ENCODE results near the gene KIF16B. TPM values are rescaled to one million over a fixed set of nuclear protein-coding genes. Genes with fewer than 3 reads are reported as not detected.
"Not testable (repeated sequence)": the region's sequence is repeated elsewhere in the genome, so short reads cannot be mapped to it uniquely, and the experiment has no call there.

The KIF16B gene
- total and polyA plus RNA-seq, 5 experiments from 2014 or later, result 1.9 to 7.9 (median 6.2) TPM

GRCh38 chr20:16270314-16270931 is 302.8 kb downstream of the KIF16B start:
- no peaks in the 10 kb centered on the region for H3K27me3 Mint-ChIP-seq
- no peak overlapping the region for H3K27ac Mint-ChIP-seq
- no peak for ATAC-seq
- no peaks in the 10 kb centered on the region for H3K4me1 Mint-ChIP-seq
- POLR2A ChIA-PET, result interaction anchor here (0.6 kb wide), 1 partner anchor 151 kb away, joined by 3 read pairs; no protein-coding TSS in a partner anchor
- H3K9me3 Mint-ChIP-seq, result peaks cover 8 to 56% (median 21%) of the 10 kb centered on the region in 9 donors
- DNase-seq, result no peak
- H3K4me3 Mint-ChIP-seq, result no peak overlapping the region
- peaks cover 61 to 74% (median 73%) of the 10 kb centered on the region in 3 donors for H3K36me3 Mint-ChIP-seq

GRCh38 chr20:16267526-16267925 is 305.7 kb downstream of the KIF16B start:
- Mint-ChIP-seq H3K9me3 (peaks cover 11 to 58% (median 26%) of the 10 kb centered on the region in 9 donors), H3K27ac (no peak overlapping the region), H3K4me1 (peaks cover 0 to 3% (median under 1%) of the 10 kb centered on the region in 4 donors), H3K36me3 (peaks cover 36 to 54% (median 49%) of the 10 kb centered on the region in 3 donors), H3K4me3 (no peak overlapping the region), H3K27me3 (peaks cover 0 to 1% (median 0%) of the 10 kb centered on the region in 5 donors)
- no peak for ATAC-seq
- POLR2A ChIA-PET, result no interaction called here
- no peak for DNase-seq

GRCh38 chr20:16265334-16265733 is 307.9 kb downstream of the KIF16B start:
- H3K4me1 Mint-ChIP-seq, result peaks cover 0 to 3% (median under 1%) of the 10 kb centered on the region in 4 donors
- H3K27me3 Mint-ChIP-seq, result peaks cover 0 to 6% (median 0%) of the 10 kb centered on the region in 5 donors
- DNase-seq (no peak), ATAC-seq (no peak)
- peaks cover 9 to 45% (median 26%) of the 10 kb centered on the region in 9 donors for H3K9me3 Mint-ChIP-seq
- POLR2A ChIA-PET, result no interaction called here
- H3K27ac Mint-ChIP-seq, result no peak overlapping the region
- peaks cover 18 to 36% (median 36%) of the 10 kb centered on the region in 3 donors for H3K36me3 Mint-ChIP-seq
- no peak overlapping the region for H3K4me3 Mint-ChIP-seq

- no peak overlapping the region for H3K27ac Mint-ChIP-seq
- no peak for ATAC-seq
- H3K9me3 Mint-ChIP-seq, result peaks cover 9 to 36% (median 26%) of the 10 kb centered on the region in 9 donors
- H3K27me3 Mint-ChIP-seq, result peaks cover 0 to 11% (median 0%) of the 10 kb centered on the region in 5 donors
- peaks cover 5 to 27% (median 19%) of the 10 kb centered on the region in 3 donors for H3K36me3 Mint-ChIP-seq
- H3K4me1 Mint-ChIP-seq, result peaks cover 0 to 3% (median under 1%) of the 10 kb centered on the region in 4 donors
- H3K4me3 Mint-ChIP-seq, result no peak overlapping the region
- POLR2A ChIA-PET, result no interaction called here
- DNase-seq, result no peak
These were observed 309.7 kb downstream of the KIF16B start for GRCh38 chr20:16263582-16263981.

GRCh38 chr20:16262594-16262993 is 310.7 kb downstream of the KIF16B start:
- Mint-ChIP-seq H3K27ac (no peak overlapping the region), H3K9me3 (peaks cover 9 to 27% (median 24%) of the 10 kb centered on the region in 9 donors), H3K27me3 (peaks cover 0 to 11% (median 0%) of the 10 kb centered on the region in 5 donors), H3K4me1 (peaks cover 0 to 3% (median under 1%) of the 10 kb centered on the region in 4 donors), H3K36me3 (peaks cover 1 to 21% (median 9%) of the 10 kb centered on the region in 3 donors), H3K4me3 (no peak overlapping the region)
- POLR2A ChIA-PET, result no interaction called here
- ATAC-seq (no peak), DNase-seq (no peak)

- Mint-ChIP-seq H3K9me3 (peaks cover 5 to 27% (median 16%) of the 10 kb centered on the region in 9 donors), H3K27me3 (peaks cover 0 to 11% (median 0%) of the 10 kb centered on the region in 5 donors), H3K36me3 (peaks cover 0 to 14% (median 8%) of the 10 kb centered on the region in 3 donors), H3K4me1 (peaks cover 0 to 3% (median under 1%) of the 10 kb centered on the region in 4 donors), H3K27ac (peak overlapping the region in 1 of 10 donors; percentile 26), H3K4me3 (no peak overlapping the region)
- DNase-seq (no peak), ATAC-seq (no peak)
- POLR2A ChIA-PET, result no interaction called here
These were observed 311.4 kb downstream of the KIF16B start for GRCh38 chr20:16261733-16262273.

- Mint-ChIP-seq H3K9me3 (peaks cover 3 to 21% (median 7%) of the 10 kb centered on the region in 9 donors), H3K4me3 (no peak overlapping the region), H3K36me3 (peaks cover 0 to 6% (median 5%) of the 10 kb centered on the region in 3 donors), H3K27me3 (peaks cover 0 to 11% (median 0%) of the 10 kb centered on the region in 5 donors), H3K4me1 (peaks cover 0 to 3% (median under 1%) of the 10 kb centered on the region in 4 donors), H3K27ac (no peak overlapping the region)
- DNase-seq (no peak), ATAC-seq (no peak)
- POLR2A ChIA-PET, result no interaction called here
These were observed 312.3 kb downstream of the KIF16B start for GRCh38 chr20:16260911-16261310.

GRCh38 chr20:16260133-16260532 is 313.1 kb downstream of the KIF16B start:
- H3K36me3 Mint-ChIP-seq, H3K4me3 Mint-ChIP-seq, ATAC-seq, DNase-seq, POLR2A ChIA-PET, H3K27ac Mint-ChIP-seq, H3K4me1 Mint-ChIP-seq: not testable (repeated sequence)
- H3K9me3 Mint-ChIP-seq, result peaks cover 0 to 14% (median 0%) of the 10 kb centered on the region in 9 donors
- H3K27me3 Mint-ChIP-seq, result peaks cover 0 to 11% (median 0%) of the 10 kb centered on the region in 5 donors

- H3K27me3 Mint-ChIP-seq, result peaks cover 0 to 10% (median 0%) of the 10 kb centered on the region in 5 donors
- peaks cover 0 to 2% (median under 1%) of the 10 kb centered on the region in 4 donors for H3K4me1 Mint-ChIP-seq
- H3K4me3 Mint-ChIP-seq, result no peak overlapping the region
- no peak overlapping the region for H3K27ac Mint-ChIP-seq
- DNase-seq (no peak), ATAC-seq (no peak)
- H3K36me3 Mint-ChIP-seq, result peaks cover 0 to 2% (median 0%) of the 10 kb centered on the region in 3 donors
- peaks cover 0 to 12% (median 0%) of the 10 kb centered on the region in 9 donors for H3K9me3 Mint-ChIP-seq
- POLR2A ChIA-PET, result no interaction called here
These were observed 314.5 kb downstream of the KIF16B start for GRCh38 chr20:16258766-16259165.

GRCh38 chr20:16257813-16258430 is 315.3 kb downstream of the KIF16B start:
- Mint-ChIP-seq H3K27ac (no peak overlapping the region), H3K4me3 (no peak overlapping the region), H3K4me1 (no peaks in the 10 kb centered on the region), H3K27me3 (peaks cover 0 to 10% (median 0%) of the 10 kb centered on the region in 5 donors), H3K36me3 (peaks cover 0 to 2% (median 0%) of the 10 kb centered on the region in 3 donors), H3K9me3 (peaks cover 0 to 12% (median 0%) of the 10 kb centered on the region in 9 donors)
- DNase-seq (no peak), ATAC-seq (no peak)
- POLR2A ChIA-PET, result no interaction called here

GRCh38 chr20:16257021-16257420 is 316.2 kb downstream of the KIF16B start:
- peaks cover 0 to 12% (median 0%) of the 10 kb centered on the region in 9 donors for H3K9me3 Mint-ChIP-seq
- H3K4me1 Mint-ChIP-seq, result no peaks in the 10 kb centered on the region
- H3K27ac Mint-ChIP-seq, result peak overlapping the region in 1 of 10 donors; percentile 28
- H3K4me3 Mint-ChIP-seq, result no peak overlapping the region
- peaks cover 0 to 2% (median 0%) of the 10 kb centered on the region in 3 donors for H3K36me3 Mint-ChIP-seq
- ATAC-seq (no peak), DNase-seq (no peak)
- POLR2A ChIA-PET, result no interaction called here
- peaks cover 0 to 10% (median 0%) of the 10 kb centered on the region in 5 donors for H3K27me3 Mint-ChIP-seq

GRCh38 chr20:16246870-16247269 is 326.4 kb downstream of the KIF16B start:
- POLR2A ChIA-PET, result no interaction called here
- Mint-ChIP-seq H3K9me3 (peaks cover 0 to 7% (median 2%) of the 10 kb centered on the region in 9 donors), H3K4me3 (no peak overlapping the region), H3K27ac (no peak overlapping the region), H3K27me3 (peaks cover 0 to 13% (median 5%) of the 10 kb centered on the region in 5 donors), H3K4me1 (peaks cover 0 to 3% (median 0%) of the 10 kb centered on the region in 4 donors), H3K36me3 (no peaks in the 10 kb centered on the region)
- ATAC-seq, result no peak
- DNase-seq, result no peak

GRCh38 chr20:16246291-16246690 is 327.0 kb downstream of the KIF16B start:
- Mint-ChIP-seq H3K27ac (no peak overlapping the region), H3K27me3 (peaks cover 0 to 13% (median 4%) of the 10 kb centered on the region in 5 donors), H3K4me1 (peaks cover 0 to 3% (median 0%) of the 10 kb centered on the region in 4 donors), H3K9me3 (peaks cover 0 to 7% (median 2%) of the 10 kb centered on the region in 9 donors), H3K36me3 (no peaks in the 10 kb centered on the region), H3K4me3 (no peak overlapping the region)
- no peak for DNase-seq
- POLR2A ChIA-PET, result no interaction called here
- no peak for ATAC-seq
